ENCODE results near the gene TSPAN13.

- no peak for TF ChIP-seq EZH2 (IDR thresholded peaks at IDR 0.05; ENCODE audit: low read length, missing control alignments)
- no peak for TF ChIP-seq CTCF (conservative IDR thresholded peaks at IDR 0.05 in 1 of 2, IDR thresholded peaks at IDR 0.05 in 1 of 2; ENCODE audit: low read depth in 1 of 2, low read length in 2 of 2)
Measured at GRCh38 chr7:16811551-16811950, 58.0 kb downstream of the TSPAN13 start.
